HUES48 (cell line): ENCODE measurements around the gene MYCBPAP.

ENCODE experiments used
- H3K27ac ChIP-seq: one replicate; pipeline ENCODE4 v1.7.0; 2013; ENCODE audit warnings: low read depth, low read length, inconsistent platforms
- H3K27me3 ChIP-seq: 2 replicates; pipeline ENCODE4 v1.6.1; 2013; ENCODE audit warnings: mild to moderate bottlenecking, low read length; ENCODE audit not compliant: control insufficient read depth, insufficient read depth
- H3K36me3 ChIP-seq: 2 replicates; pipeline ENCODE4 v1.6.1; 2013; ENCODE audit warnings: low read length; ENCODE audit not compliant: control insufficient read depth, insufficient read depth
- H3K4me1 ChIP-seq: 2 replicates; pipeline ENCODE4 v1.6.1; 2013; ENCODE audit warnings: mild to moderate bottlenecking, low read length; ENCODE audit not compliant: control insufficient read depth, insufficient read depth
- H3K4me3 ChIP-seq: 2 replicates; pipeline ENCODE4 v1.5.1; 2013; ENCODE audit warnings: mild to moderate bottlenecking, low read depth, low read length
- H3K9ac ChIP-seq: 2 replicates; pipeline ENCODE4 v1.6.1; 2013; ENCODE audit warnings: mild to moderate bottlenecking, low read depth, low read length, moderate library complexity
- H3K9me3 ChIP-seq: 2 replicates; pipeline ENCODE4 v1.6.1; 2013; ENCODE audit warnings: low read length; ENCODE audit not compliant: control insufficient read depth, insufficient read depth

The MYCBPAP gene

DNA sequence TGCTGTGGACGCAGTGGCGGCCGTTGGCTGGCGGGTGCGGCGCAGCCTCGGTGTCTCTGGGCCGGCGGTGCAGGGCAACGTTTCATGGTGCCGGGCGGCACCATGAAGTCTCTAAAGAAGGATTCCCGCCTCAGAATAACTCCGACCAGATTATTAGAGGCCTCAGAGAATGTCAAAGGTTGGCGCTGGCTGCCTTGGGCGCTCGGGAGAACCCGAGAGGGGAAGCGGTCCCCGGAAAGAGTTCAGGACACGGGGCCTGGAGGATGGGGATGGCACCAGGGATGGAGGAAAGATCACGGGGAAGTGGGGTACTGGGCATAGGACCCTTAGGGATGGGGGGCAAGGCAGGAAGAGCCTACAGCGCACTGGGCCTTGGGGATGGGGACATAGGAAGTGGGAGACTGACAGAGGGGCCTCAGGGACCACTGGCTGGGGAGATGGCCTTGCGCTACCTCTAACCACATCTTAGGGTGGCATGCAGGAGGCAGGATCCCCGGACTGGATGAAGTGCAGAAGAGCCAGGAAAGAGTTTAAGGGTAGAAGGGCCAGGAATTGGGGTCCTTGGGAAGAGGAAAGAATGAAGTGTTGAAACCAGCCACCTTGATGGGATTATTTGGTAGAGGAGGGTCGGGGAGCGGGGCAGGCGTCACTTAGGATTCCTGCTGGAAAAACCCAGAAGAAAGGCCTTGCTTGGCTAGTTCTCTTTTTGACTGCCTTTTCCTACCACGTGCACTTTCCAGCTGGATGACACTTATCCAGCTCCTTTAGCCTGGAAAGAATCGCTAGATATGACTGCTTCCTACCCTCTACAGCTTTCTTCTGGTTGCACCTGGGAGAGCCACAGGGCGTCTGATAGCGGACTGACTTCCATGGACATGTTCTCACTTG is 578 bp downstream of the MYCBPAP start:
- Histone ChIP-seq H3K27ac (no peak overlapping the region), H3K36me3 (no peaks in the 10 kb centered on the region), H3K4me1 (peaks cover 10% of the 10 kb centered on the region; the same call in 1 of the 2 replicates), H3K9me3 (no peaks in the 10 kb centered on the region), H3K9ac (peak overlapping the region; percentile 2; the same call in 1 of the 2 replicates), H3K4me3 (peak overlapping the region; percentile 80), H3K27me3 (no peaks in the 10 kb centered on the region)

DNA sequence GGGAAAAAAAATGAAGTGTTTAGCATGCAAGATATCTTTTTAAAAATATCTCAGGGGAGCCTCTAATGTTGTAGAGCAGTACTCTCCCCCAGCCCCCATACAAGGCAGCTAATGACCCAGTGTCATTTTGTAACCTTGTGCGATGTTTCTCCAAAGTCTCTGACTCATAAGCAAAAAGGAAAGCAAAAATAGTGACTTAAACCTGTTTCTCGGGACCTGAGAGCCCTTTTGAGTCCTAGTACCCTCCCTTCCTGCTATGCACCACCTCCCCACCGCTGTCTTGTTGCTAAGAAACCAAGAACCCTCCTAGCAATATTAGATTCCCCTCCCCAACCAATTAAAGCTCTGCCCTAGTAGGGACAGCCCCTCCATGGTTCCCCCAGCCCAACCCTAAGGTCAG is 2.8 kb downstream of the MYCBPAP start:
- Histone ChIP-seq H3K4me3 (no peak overlapping the region), H3K4me1 (peaks cover 8% of the 10 kb centered on the region; the same call in 1 of the 2 replicates), H3K27me3 (no peaks in the 10 kb centered on the region), H3K36me3 (no peaks in the 10 kb centered on the region), H3K9me3 (no peaks in the 10 kb centered on the region), H3K27ac (no peak overlapping the region), H3K9ac (no peak overlapping the region)

DNA sequence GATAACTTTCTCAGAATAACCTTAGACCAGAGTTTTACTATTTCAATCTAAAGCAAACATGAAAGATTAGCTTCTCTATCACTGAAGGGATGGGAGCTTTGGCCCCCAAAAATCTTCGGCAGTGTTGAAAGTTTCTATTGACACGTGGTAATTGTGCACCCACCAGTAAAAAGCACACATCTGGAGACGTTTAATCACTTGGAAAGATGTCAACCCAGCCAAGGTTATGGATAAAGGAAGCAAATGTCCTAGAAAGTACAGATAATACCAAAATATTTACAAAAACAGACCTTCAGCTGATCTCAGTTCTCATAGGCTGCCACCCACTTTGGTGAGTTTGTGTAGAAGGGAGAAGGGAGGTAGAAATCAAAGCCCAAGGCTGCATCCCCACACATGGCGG is 5.3 kb downstream of the MYCBPAP start:
- Histone ChIP-seq H3K4me1 (peaks cover 4% of the 10 kb centered on the region; the same call in 1 of the 2 replicates), H3K9me3 (no peaks in the 10 kb centered on the region), H3K27me3 (no peaks in the 10 kb centered on the region; the same call in 1 of the 2 replicates), H3K9ac (no peak overlapping the region), H3K4me3 (no peak overlapping the region), H3K27ac (no peak overlapping the region), H3K36me3 (no peaks in the 10 kb centered on the region)

DNA sequence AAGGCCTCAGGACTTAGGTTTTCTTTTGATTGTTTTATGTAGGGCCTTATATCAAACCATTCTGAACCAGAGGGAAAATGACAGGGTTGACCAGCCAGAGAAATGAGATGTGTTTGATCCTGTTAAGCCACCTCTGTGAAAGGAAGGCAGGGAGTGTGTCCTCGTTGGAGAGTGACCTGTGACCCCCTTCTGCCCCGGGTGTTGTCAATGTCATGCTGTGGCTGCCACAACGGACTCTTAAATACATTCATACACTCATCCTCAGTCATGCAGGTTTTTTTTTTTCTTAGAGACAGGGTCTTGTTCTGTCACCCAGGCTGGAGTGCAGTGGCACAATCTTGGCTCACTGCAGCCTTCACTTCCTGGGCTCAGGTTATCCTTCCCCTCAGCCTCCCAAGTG is 6.1 kb downstream of the MYCBPAP start:
- Histone ChIP-seq H3K9ac (no peak overlapping the region), H3K36me3 (no peaks in the 10 kb centered on the region), H3K27me3 (no peaks in the 10 kb centered on the region; the same call in 1 of the 2 replicates), H3K4me3 (no peak overlapping the region), H3K27ac (no peak overlapping the region), H3K4me1 (no peaks in the 10 kb centered on the region), H3K9me3 (no peaks in the 10 kb centered on the region)

DNA sequence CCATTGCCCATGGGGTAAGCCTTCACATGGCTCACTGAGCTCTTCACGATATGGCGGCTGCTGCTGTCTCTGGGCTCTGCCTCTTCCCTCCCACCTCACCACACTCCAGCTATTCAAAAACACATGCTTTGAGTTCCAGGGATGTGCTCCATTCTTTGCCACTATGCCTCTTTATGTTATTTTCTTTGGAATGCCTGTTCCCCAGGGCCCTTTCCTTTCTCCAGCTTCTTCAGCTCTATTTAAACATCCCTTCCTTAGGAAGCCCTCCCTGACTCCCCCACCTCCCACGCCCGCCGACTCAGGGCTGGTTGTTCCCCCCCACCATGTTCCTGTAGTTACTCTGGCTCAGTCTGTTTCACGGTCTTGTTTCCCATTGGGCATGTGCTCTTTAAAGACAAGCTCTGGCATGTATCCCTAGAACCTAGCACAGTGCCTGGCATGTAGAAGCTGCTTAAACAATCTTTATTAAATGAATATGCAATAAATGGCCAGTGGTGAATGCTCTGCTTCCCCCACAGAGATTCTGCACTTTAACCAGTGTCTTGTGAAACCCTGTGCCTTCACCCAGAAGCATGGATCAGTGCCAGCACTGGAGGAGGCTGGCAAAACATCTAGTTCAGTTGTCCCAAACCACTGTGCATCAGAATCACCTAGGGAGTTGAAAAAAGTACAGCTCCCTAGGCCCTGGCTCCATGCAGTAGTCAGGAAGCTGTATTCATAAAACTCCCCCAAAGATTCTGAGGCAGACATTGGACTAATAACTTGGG is 6.9 kb downstream of the MYCBPAP start:
- H3K27ac ChIP-seq, result no peak overlapping the region
- H3K36me3 ChIP-seq, result no peaks in the 10 kb centered on the region
- no peaks in the 10 kb centered on the region for H3K9me3 ChIP-seq
- no peaks in the 10 kb centered on the region; the same call in 1 of the 2 replicates for H3K27me3 ChIP-seq
- H3K4me3 ChIP-seq, result no peak overlapping the region
- no peak overlapping the region for H3K9ac ChIP-seq
- no peaks in the 10 kb centered on the region for H3K4me1 ChIP-seq

DNA sequence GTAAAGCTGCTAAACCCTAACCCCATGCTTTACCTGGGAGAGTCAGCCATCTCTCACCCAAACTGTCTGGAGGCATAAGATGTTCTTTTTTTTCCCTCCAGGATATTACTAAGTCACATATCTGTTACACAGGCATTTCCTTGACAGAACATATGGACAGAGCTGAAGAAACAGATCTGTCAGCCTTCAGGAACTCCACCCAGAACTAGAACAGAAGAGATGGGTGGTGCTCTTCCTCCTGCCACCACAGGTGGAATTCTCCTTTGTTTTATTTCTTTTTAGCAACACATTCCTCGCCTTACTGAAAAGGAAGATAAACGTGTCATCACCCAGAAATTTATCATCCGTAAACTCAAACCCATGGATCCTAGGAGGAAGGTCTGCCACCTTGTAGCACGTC is 8.8 kb downstream of the MYCBPAP start:
- H3K4me3 ChIP-seq, result no peak overlapping the region
- no peak overlapping the region for H3K9ac ChIP-seq
- H3K9me3 ChIP-seq, result no peaks in the 10 kb centered on the region
- no peaks in the 10 kb centered on the region; the same call in 1 of the 2 replicates for H3K27me3 ChIP-seq
- H3K4me1 ChIP-seq, result no peaks in the 10 kb centered on the region
- H3K27ac ChIP-seq, result no peak overlapping the region
- H3K36me3 ChIP-seq, result no peaks in the 10 kb centered on the region

DNA sequence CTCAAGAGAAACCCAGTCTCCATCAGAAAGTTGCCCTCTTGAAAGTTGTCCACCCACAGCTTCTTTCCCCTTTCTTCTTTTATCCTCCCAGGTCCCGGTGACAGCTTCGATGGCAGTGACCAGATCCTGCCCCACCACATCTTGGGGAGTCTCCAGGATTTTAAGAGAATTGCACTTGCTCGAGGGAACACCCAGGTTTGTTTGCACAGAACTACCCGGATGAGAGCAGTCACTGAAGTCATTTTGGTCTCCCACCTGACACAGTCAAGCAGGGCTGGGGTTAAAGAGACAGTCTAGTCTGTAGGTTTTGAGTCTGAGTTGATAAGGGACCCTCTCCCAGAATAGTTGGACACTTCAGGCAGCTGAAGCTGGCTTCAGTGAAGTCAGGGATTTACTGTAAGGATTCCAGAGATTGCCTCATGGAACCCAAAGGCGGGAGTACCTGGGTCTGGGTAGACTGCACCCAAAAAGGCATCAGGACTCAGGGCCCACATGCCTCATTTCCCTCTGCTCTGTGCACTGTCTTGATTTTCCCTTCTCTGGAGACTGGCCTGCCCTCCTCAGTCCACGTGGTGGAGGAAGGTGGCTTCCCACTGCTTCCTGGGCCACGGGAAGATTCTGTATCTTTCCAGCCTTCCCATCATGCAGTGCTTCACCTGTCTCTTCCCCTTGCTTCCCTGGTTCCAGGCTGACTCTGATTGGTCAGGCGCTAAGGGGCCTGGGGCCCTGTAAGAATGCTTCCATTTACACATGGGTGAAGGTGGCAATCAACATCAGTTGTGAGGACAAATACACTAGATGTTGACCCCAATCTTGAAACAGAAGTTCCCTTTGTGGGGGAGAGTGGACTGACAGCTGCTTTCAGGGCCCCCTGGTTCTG is 9.5 kb downstream of the MYCBPAP start:
- Histone ChIP-seq H3K27me3 (no peaks in the 10 kb centered on the region; the same call in 1 of the 2 replicates), H3K9me3 (no peaks in the 10 kb centered on the region), H3K36me3 (no peaks in the 10 kb centered on the region), H3K4me1 (no peaks in the 10 kb centered on the region), H3K4me3 (no peak overlapping the region), H3K9ac (no peak overlapping the region), H3K27ac (no peak overlapping the region)

DNA sequence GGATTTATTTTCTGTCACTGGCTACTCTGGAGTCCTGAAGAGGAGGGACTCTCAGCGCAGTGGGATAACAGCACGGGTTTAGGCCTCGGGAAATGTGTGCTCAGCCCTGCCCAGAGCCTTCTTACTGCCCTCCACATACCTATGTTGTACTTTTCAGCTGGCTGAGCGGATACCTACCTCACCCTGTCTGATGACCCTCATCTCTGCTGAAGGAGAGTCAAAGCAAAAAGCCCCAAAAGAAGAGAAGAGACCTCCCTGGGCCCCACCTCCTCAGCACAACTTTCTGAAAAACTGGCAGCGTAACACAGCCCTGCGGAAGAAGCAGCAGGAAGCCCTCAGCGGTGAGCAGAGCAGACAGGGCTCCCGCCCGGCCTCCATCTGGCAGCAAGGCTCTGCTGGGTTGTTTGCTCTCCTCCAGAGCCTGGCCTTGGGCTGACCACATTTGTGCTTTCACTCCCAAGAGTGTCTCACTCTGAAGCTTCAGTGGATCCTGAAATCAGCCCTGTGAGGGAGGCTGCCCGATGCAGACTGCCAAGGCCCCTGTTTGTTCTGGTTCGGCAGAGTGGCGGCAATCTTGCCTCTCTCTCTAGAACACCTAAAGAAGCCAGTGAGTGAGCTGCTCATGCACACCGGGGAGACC is 10.3 kb downstream of the MYCBPAP start:
- no peaks in the 10 kb centered on the region for H3K36me3 ChIP-seq
- no peaks in the 10 kb centered on the region for H3K9me3 ChIP-seq
- no peak overlapping the region for H3K4me3 ChIP-seq
- H3K9ac ChIP-seq, result no peak overlapping the region
- no peaks in the 10 kb centered on the region; the same call in 1 of the 2 replicates for H3K27me3 ChIP-seq
- no peak overlapping the region for H3K27ac ChIP-seq
- no peaks in the 10 kb centered on the region for H3K4me1 ChIP-seq

DNA sequence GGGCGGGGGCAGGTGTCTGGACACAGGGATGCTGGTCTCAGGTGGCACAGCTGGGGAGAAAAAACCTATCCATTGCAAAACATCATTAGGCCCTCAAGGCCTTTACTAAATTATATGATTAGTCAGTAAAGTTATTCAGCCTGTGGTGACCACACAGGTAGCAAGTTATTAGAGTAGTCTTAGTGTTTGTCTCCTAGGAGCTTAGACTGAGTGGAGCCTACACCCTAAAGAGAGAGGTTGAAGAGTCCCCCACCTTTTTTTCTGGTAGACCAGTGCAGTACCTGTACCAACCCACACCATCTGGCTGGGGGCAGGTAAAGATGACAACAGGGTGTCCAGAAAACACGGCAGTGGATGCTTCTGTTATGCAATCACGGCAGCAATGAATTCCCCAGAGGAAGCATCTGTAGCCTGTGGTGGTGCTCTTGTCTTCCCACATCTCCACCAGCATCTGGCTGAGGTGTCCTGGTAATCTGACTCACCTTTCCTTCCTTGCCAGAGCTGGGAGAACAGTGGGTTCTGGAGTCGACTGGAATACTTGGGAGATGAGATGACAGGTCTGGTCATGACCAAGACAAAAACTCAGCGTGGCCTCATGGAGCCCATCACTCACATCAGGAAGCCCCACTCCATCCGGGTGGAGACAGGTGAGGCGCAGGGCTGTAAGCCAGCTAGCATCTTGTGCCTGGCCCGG is 11.0 kb downstream of the MYCBPAP start:
- no peaks in the 10 kb centered on the region for H3K4me1 ChIP-seq
- no peak overlapping the region for H3K9ac ChIP-seq
- H3K27me3 ChIP-seq, result no peaks in the 10 kb centered on the region; the same call in 1 of the 2 replicates
- no peaks in the 10 kb centered on the region for H3K9me3 ChIP-seq
- no peak overlapping the region for H3K27ac ChIP-seq
- no peaks in the 10 kb centered on the region for H3K36me3 ChIP-seq
- no peak overlapping the region for H3K4me3 ChIP-seq

DNA sequence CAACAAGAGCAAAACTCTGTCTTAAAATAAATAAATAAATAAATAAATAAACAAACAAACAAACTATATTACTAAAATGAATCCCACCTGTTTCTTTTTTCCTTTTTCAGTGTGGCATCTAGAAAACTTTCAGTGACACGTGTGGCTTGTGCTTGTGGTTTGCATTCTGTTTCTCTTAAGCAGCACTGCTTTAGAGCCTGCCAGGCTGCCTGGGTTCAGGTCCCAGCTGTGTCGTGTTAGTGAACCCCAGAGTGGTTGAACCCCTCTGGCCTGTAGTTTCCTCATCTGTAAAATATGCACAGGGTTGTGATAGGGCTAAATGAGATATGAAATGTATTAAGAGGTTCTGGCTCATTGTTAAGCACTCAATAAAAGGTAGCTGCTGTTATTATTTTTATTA is 12.2 kb downstream of the MYCBPAP start:
- Histone ChIP-seq H3K36me3 (no peaks in the 10 kb centered on the region), H3K9ac (no peak overlapping the region), H3K27me3 (no peaks in the 10 kb centered on the region; the same call in 1 of the 2 replicates), H3K9me3 (no peaks in the 10 kb centered on the region), H3K4me3 (no peak overlapping the region), H3K27ac (no peak overlapping the region), H3K4me1 (no peaks in the 10 kb centered on the region)
